ENCODE data around the gene EEF2KMT.
A peak's percentile ranks its signal among the peaks of the same experiment; 100 is the strongest.
"Not testable (repeated sequence)": the region's sequence is repeated elsewhere in the genome, so short reads cannot be mapped to it uniquely, and the experiment has no call there.

The EEF2KMT gene

DNA sequence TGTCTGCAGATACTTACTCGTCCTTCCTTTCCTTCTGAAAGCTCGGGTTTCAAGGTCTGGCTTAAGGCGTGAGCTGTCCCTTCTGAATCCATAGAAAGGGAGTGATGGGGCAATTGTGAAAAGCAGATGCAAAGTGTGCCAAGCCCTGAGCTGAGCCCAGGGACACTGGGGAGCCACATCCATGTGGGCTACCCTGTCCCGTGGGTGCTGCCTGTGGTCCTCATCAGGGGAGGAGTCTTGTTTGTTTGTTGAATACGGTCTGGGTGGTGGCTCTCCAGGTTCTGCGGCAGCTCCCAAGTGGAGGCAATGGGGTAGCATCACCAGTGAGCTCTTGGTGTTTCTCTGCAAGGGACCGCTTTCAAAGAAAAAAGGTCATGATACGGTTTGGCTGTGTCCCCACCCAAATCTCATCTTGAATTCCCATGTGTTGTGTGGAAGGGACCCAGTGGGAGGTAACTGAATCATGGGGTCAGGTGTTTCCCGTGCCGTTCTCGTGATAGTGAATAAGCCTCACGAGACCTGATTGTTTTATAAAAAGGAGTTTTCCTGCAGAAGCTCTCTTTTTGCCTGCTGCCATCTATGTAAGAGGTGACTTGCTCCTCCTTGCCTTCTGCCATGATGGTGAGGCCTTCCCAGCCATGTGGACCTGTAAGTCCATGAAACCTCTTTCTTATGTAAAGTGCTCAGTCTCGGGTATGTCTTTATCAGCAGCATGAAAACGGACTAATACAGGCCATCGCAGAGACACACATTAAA, 27.0 kb downstream of the EEF2KMT start:
- no peak for DNase-seq (ENCODE audit: low spot score)

DNA sequence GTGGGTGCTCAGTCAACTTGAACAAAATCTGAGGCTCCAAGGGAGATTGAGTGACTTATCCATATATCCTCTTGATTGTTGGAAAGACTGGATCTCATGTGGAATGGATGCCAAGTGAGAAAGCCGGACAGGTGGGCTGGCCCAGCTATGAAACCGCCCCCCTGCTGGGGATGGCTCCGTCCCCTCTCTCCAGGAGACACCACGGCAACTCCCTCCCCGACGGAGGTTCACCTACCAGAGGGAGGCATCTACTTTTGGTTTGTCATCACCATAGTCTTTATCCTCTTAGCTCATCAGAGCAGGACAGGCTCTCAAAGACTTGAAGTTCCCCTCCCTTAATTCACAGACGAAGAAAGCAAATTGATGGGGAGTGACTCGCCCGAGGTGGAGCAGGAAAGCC, 27.7 kb downstream of the EEF2KMT start:
- no peak for DNase-seq (ENCODE audit: low spot score)

DNA sequence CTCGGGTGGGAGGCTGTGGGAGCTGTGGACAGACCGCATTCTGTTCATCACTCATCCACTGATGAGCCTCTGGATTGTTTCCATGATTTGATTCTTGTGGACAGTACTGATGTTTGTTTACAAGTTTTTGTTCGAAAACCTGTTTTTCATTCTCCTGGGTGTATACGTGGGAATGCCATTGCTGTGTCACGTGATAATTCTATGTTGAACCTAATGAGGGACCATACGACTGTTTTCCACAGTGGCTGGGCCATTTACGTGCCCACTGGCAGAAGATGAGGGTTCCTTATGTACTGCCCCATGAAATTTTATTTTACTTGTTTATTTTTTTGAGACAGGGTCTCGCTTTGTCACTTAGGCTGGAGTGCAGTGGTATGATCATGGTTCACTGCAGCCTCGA, 28.5 kb downstream of the EEF2KMT start:
- DNase-seq (ENCODE audit: low spot score): no peak

DNA sequence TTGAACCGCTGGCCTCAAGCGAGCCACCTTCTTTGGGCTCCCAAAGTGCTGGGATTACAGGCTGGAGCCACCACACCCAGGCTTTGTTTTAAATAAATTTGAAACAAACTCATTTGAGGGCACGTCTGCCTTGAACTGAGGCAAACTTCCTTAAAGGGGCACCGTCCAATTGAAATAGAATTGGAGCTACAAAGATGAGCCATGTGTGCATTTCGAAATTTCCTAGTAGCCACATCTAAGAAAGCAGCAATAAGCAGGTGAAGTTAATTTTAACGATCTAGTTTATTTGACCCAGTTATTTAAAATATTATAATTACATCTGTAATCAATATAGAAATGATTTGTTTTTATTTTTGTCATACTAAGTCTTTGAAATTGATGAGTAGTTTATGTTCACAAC, 31.1 kb downstream of the EEF2KMT start:
- DNase-seq (ENCODE audit: low spot score): no peak

DNA sequence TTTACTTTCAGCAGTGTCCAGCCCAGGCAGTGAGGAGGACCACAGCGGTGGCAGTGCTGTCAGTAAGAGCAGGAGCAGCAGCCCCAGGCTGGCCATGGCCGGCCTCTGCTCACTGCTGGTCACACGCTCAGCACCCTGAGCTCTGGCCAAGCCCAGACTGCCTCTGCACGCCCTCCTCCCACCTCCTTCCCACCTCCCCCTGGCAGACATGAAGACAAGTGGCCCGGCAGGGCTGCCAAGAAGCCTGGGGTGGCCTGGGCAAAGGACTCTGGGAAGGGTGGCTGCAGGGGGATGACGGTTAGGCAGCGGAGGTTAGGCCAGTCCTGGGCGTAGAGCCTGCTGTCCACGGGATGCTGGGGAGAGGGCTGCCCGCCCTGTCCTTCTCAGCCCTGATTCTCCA, 31.8 kb downstream of the EEF2KMT start, which contains the start of gene C16orf89:
Gene C16orf89 (minus strand): TSS at position 144 of the 400 bp plus-strand sequence. CDS start 48 bp downstream, at position 96.
- peak; percentile 63 for DNase-seq (ENCODE audit: low spot score)

DNA sequence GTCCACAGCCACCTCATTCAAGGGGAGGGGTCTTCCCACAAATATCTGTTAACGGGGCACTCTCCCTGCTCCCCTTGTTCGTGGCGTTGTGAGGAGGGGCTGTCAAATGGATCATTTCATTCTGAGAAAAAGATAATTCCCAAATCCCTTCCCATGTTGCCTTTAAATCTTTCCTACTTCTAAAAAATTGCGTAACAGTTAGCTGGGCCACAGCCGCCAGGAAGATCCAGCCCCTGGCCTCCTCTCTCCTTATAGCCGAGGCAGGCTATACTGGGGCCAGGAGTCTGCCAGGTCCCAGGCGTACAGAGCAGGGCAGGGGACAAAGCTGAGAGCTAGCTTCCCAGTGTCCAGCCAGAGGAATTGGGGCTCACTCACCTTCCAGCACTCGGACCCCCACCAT, 32.3 kb downstream of the EEF2KMT start:
- DNase-seq (ENCODE audit: low spot score): no peak

DNA sequence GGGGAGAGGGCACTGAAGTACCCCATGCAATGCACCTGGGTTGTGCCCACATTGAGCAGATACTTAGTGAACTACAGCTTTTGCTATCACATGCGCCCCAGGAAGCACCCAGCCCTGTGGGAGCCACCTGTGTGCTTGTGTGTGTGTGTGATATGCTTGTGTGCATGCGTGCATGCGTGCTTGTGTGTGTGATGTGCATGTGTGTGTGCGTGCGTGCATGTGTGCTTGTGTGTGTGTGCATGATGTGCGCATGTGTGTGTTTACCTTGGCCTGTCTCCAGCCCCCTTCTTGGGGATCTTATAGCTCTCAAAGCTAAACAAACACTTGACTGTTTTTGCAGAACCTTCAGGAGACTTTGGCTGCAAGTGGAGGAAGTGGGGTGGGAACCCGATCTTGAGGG, 32.7 kb downstream of the EEF2KMT start:
- no peak for DNase-seq (ENCODE audit: low spot score)

DNA sequence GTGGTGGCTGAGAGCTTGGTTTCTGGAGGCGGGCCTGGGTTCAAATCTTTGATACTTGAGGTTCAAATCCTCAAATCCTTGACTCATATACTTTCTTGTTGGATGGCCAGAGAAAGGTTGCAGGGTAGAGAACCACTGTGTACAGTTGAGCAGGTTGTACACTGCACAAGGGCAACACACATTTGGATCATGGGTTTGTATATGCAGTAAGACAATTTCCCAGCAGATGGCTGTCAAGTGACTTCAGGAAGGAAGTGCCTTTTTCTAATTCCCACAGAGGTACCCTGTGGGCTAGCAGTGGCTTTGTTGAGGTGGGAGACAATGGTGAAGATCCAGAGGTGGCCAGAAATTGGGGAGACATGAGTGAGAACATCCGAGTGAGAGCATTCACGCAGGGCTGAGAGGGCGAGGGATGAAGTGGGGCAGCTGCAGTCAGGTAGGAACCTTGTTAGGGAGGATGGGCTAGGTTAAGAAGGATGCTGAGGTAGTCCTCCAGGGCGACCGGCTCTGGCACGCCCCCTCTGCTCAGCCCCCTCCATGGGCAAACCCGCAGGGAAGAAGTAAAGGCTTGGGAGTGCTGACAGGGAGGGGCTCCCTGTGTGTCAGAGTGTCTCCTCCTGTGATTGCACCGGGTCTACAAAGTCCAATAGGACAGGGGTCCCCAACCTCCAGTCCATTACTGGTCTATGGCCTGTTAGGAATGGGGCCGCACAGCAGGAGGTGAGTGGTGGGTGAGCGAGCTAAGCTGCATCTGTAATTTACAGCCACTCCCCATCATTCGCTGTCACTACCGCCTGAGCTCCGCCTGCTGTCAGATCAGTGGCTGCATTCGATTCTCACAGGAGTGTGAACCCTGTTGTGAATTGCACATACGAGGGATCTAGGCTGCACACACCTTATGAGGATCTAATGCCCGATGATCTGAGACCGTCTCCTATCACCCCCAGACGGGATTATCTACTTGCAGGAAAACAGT, 34.5 kb downstream of the EEF2KMT start:
- no peak for DNase-seq (ENCODE audit: low spot score)

DNA sequence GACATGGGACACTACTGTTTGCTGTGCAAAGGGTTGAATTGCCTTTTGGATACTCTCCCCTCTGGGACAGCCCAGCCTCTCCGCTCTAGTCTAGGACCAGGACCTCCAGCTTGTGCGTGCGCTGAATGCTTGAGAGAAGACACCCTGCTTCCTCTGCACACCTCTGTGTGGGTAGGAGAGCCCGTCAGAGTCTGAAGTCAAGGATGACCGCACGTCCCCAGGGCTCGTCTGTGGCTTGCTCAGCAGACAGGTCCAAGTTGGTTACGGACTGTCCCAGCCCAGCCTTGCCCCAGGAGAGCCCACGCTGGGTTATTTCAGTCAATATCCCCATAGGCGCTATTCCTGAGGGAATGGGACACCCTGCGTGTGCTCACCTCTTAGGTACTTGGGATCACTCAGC, 35.5 kb downstream of the EEF2KMT start:
- no peak for DNase-seq (ENCODE audit: low spot score)

DNA sequence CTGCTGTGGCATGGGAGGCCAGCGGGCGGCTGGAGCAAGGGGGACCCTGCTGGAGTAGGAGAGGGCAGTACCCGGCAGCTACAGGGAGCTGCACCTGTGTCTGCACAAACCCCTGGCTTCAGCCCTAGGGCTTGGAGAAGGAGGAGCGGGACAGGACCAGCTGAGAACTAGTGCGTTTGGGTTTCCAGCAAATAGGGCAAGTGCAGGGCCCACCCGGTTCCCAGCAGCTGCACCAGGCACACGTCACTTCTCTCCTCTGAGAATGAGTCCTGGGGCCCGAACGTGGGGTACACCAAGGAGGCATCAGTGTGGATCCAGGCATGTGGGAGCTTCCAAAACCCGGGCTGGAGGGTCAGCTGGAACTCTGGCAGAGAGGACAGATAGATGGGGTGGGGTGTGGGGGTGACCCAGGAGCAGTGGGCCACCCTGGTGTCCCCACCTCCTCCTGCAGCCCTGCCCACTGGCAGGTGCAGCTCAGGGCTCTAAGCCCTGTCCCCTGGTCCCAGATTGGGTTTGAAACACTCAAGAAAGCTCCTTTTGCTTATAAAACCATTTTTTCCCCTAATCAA, 37.4 kb downstream of the EEF2KMT start:
- DNase-seq (ENCODE audit: low spot score): no peak

DNA sequence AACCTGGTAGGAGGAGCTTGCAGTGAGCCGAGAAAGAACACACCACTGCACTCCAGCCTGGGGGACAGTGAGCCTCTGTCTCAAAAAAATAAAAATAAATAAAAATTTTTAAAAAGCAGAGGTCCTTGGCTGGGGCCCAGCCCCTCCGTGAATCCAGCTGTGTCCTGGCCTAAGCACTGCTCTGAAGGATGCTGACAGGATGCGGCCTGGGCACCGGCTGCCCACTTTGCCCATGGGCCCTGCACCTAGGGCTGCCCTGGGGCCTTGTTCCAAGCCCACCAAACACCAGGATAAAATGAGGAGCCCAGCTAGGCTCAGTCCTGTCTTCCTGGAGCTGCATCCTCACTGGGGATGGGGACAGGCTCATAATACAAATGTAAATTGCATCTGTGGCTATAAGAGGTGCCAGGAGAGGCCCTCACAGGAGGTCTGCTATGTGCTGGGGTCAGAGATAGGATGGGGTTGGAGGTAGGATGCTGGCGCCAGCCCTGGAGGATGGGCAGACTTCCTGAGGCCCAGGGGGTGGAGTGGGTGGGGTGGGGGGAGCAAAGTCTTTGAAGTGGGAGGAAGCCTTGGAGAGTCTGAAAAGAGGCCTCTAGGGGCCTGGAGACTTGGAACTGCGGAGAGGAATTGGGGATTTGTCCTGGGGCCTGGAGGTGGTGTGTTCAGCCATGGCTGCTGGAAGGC, 38.1 kb downstream of the EEF2KMT start:
- no peak for DNase-seq (ENCODE audit: low spot score)

DNA sequence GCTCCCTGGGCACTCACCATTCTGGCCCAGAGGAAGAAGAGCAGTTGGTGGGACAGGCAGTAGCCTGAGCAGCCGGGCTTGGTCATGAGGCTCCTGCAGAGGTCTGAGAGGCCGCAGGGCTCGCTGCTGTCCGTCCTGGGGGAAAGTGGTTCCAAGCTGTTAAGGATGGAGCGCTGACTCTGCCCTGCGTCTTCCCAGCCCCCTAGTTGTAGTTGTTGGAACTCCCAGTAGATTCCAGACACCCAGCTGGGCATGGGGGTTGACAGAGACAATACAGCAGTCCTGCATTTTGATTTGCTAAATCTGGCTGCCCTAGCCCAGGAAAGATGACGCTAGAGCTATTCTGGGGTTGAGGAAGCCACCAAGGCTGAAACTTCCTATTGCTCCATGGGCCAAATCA, 39.1 kb downstream of the EEF2KMT start:
- no peak for DNase-seq (ENCODE audit: low spot score)

DNA sequence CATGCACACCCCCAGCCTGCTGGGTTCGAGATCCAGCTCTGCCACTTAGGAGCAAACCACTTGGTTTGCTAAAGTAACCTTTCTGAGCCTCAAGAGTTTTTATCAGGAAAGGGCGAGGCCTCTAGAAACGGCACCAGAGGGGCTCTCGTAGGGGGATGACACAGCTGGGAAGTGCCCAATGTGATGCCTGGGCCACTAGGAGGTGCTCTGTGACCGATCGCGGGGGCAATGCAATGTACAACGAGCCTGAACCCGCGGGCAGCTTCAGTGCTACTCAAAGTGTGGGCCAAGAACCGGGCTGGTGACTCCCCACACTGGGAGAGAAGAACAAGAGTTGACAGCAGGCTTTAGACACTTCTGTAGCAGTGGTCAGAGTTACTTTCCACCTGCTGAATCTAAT, 41.2 kb downstream of the EEF2KMT start:
- no peak for DNase-seq (ENCODE audit: low spot score)

DNA sequence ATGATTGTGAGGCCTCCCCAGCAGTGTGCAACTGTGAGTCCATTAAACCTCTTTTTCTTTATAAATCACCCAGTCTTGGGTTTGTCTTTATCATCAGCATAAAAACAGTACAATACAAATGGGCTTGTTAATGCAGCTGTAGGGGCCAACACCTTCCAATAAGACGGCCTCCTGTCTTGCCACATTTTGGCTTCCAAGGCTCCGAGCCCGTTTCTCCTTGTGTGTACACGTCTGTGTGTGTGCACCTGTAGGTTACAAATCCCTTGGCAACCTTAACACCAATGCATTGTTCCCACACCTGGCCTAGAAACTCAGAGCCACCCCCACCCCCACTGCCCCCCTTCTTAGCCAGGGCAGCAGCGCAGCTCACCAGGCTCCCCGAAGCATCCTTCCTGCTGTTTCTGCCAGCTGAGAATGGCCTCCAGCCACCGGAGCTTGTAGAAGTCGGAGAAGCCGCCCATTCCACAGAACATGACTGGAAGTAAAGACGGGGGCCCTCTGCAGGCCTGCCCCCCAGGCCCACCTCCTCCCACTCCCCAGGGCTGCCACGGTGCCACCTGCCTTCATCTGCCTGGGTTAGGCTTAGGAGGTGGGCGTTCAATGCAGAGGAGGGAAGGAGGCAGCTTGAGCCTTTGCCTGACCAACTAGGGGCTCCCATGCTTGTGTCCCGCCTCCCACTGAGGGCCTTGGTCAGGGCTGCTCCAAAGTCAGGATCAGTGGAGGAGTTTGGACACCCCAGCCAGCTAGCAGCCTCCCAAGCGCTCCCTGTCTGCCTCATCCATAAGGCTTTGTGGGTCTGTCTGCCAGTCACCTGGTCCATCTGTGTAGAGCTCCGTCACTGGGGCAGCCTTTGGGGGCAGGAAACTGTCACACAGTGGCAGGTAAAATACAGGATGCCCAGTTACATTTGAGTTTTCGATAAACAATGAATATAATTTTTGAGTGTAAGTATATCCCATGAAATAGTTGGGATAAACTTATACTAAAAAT, 42.4 kb downstream of the EEF2KMT start:
- no peak for DNase-seq (ENCODE audit: low spot score)

DNA sequence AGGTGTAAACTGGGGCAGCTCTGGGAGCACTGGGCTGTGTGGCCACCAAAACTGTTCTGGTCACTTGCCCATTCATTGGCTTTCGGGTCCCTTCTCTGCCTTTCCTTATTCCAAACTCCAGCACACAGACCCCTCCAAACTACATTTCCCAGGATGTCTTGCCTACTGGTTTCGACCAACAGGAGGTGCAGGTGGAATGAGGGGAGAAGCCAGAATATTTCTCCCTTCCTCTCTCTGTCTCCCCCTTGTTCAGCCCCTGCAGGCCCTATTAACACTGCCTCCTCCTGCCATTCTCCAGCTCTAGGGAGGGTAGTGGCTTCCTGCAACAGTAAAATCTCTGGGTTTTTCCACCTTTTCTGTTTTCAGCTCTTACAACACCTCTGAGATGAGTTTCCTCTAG, 50.7 kb downstream of the EEF2KMT start:
- DNase-seq (ENCODE audit: low spot score): no peak

DNA sequence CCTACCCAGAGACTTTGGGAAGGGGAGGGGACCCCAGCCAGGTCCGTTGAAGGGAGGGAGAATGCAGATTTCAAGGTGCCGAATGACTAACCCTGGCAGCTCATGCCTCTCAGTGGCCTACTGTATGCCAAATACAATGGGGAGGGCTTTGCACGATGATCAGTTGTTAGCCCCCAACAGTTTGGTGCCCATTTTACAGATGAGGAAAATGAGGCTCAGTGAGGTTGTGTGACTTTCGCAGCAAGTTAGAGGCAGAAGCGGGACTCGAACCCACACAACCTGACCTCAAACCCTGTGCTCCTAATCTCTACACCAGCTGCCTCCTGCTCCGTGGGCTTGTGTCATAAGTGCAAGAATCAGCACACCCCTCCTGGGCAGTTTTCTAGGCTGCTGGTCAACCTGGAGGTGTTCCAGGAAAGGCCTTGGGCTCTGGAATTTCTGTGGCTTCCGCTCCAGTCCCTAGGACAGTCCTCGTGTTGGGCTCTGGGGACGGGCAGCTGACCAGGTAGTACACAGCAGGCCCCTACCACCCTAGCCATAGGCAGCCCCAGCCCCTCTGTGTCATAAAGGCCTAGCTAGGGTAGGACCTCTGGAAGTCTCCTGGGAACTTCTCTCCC, 52.0 kb downstream of the EEF2KMT start:
- DNase-seq (ENCODE audit: low spot score): no peak

DNA sequence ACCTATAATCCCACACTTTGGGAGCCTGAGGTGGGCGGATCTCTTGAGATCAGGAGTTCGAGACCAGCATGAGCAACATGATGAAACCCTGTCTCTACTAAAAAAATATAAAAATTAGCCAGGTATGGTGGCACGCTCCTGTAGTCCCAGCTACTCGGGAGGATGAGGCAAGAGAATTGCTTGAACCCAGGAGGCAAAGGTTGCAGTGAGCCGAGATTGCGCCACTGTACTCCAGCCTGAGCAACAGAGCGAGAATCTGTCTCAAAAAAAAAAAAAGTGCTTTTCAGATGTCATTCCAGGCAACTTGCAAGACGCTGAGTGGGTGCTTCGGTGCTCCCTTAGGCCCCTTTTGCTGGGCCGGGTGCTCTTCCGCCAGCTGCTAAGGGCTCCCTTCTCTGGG, 53.0 kb downstream of the EEF2KMT start:
- DNase-seq (ENCODE audit: low spot score): not testable (repeated sequence)

DNA sequence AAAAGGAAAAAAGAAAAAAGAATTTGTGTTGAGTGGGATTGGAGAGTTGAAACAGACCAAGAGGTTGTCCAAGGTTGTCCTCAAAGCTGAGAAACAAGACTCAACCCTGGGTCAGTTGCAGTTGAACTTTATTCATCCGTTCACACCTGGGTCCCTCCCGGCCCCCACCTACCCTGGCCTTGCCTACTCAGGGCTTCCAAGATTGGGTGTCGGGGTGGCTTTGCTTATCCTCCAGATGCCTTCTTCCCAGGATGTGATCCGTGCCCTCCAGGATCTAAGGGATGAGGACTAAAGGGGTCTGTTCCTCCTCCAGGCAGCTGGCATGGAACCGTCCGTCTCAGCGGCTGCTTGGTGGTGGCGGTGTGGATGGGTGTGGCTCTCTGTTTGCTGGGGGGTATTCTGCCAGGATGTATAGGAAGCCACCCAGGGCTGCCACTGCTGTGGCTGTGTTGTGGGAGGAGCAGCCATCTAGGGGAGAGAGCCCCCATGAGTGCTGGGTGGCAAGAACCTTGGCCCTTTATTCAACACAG, 53.5 kb downstream of the EEF2KMT start:
- DNase-seq (ENCODE audit: low spot score): no peak

DNA sequence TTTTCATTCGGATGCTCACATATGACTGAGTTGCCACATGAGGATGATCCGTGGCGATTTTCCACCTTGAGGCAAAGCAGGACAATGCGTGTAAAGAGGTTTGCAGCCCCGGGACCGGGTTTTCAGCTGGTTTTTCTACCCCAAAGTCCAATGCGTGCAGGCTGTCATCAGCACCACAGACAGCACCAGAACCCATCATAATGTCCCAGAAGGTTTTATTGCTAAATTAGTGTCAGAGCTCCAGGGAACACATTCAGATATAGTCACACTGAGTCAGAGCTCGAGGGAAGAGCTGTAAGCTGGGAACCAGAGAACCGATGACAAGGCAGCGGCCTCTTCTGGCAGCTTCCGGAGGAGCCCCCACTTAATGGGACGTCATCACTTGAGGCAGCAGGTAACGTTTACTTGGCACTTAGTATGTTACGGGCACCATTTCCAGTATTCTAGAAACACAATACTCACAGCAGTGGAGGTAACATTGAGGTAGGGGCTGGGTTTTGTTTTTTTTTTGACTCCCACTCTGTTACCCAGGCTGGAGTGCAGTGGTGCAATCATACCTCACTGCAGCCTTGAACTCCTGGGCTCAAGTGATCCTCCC, 54.9 kb downstream of the EEF2KMT start:
- DNase-seq (ENCODE audit: low spot score): no peak
